Astrocyte (in vitro differentiated cells and primary cell): ENCODE results near the gene ARSK.

ENCODE experiments used
- CTCF ChIP-seq: IDR thresholded peaks from 2 replicates; pipeline ENCODE4 v1.5.1; 2011; ENCODE audit warnings: low read depth, mild to moderate bottlenecking, inconsistent platforms, low read length, moderate library complexity; ENCODE audit not compliant: insufficient read depth
- EZH2 ChIP-seq: IDR thresholded peaks from 2 replicates; pipeline ENCODE4 v1.6.1; 2012; ENCODE audit warnings: mild to moderate bottlenecking, low read length, inconsistent platforms; ENCODE audit not compliant: insufficient read depth

- TF ChIP-seq CTCF (no peak), EZH2 (no peak)
Observed at GRCh38 chr5:95508550-95508949, 46.4 kb upstream of the ARSK start.
